NCI-H1105 treated with DMSO at 0.1 percent for 48 hours (cell line): Measurements from ENCODE around the gene SERPINE1.
"Not testable (repeated sequence)": the region's sequence is repeated elsewhere in the genome, so short reads cannot be mapped to it uniquely, and the experiment has no call there.

Experiments
- DNase-seq: peaks from one replicate; lab custom pipeline; 2025; lab: John Stamatoyannopoulos, UW

SERPINE1 gene

DNA sequence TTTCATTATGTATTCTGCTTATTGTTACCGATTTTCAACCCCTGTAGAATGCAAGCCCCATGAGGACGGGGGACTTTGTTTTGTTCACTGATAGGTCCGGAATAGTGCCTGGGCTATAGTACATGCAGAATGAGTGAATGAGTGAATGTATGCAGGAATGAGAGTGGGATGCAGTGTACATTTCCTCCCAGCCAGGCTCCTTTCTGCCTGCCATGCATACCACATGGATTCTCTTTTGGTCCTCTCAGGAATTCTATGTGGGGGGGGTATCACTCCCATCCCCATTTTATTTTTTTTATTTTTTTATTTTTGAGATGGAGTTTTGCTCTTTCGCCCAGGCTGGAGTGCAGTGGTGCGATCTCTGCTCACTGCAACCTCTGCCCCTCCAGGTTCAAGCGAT is 24.9 kb upstream of the SERPINE1 start:
- no peak for DNase-seq

GRCh38 chr7:101103701-101104100 is 23.2 kb upstream of the SERPINE1 start:
- DNase-seq = not testable (repeated sequence)

GRCh38 chr7:101104193-101104713 is 22.7 kb upstream of the SERPINE1 start:
- no peak for DNase-seq

DNA sequence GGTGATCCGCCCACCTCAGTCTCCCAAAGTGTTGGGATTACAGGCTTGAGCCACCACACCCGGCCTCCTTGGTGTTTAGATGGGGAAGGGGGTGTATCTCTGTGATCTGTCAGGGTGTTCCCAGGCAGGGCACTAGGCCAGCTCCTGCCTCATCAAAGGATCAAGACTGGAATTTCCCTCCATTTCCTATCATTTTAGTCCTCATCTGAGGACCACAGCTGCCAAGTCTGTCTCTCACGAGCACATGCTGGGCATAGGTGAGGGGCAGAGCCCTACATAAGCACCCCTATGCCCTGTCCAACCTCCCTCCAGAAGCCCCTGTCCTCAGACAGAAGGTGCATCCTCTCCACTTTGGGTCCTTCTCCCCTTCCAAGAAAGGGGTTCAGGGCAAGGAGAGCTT is 22.1 kb upstream of the SERPINE1 start:
- no peak for DNase-seq

- DNase-seq = not testable (repeated sequence)
Observed at GRCh38 chr7:101105248-101105647, 21.7 kb upstream of the SERPINE1 start.

DNA sequence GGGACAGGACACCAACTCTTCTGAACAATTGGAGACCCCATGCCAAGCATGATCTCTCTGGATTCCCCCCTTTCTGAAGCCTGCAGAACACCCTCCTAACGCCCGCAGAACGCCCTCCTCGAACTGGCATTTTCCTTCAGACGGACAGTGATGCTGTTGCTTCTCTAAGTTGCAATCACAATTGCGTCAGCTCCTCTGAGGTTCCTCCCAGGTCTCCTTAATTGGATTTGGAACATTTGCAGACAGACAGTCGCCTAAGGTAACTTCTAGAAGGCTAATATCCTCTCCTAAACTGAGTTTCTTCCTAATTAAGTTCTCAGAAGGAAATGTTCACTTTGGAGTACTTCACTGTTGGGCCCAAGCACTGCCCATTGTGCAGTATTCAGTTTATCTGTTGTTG is 20.5 kb upstream of the SERPINE1 start:
- DNase-seq = no peak

- DNase-seq = no peak
Observed at GRCh38 chr7:101108330-101108857, 18.5 kb upstream of the SERPINE1 start.

DNA sequence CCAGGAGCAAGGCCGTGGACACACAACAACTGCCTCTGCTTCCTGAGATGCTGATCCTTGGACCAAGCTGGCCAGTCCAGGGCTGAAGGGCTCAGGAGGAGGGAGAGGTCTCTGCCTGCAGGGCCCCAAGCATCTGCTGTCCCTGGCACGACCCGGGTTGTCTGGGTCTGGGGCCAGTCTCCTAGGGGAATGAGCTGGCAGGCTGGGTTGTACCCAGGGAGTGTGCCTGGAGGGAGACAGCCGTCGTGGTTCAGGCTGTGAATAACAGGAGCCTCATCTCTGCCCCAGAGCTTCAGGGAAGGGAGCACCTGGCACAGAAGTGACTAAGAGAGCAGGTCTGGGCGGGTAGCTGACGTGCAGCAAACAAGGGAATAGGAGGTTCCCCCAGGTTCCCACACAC is 17.9 kb upstream of the SERPINE1 start:
- DNase-seq = no peak

DNA sequence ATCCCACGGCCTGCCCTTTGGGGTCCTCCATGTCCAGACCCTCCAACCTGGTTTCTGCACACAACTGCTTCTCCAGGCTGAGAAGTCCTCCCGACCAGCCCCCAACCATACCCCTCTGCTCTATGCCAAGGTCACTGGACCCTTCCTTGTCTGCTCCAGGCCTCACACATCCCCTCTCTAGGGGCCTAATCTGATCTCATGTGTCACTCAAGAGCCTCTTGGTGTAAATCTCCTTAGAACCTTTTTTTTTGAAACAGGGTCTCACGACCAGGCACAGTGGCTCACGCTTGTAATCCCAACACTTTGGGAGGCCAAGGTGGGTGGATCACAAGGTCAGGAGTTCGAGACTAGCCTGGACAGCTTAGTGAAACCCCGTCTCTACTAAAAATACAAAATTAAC is 17.5 kb upstream of the SERPINE1 start:
- no peak for DNase-seq

DNA sequence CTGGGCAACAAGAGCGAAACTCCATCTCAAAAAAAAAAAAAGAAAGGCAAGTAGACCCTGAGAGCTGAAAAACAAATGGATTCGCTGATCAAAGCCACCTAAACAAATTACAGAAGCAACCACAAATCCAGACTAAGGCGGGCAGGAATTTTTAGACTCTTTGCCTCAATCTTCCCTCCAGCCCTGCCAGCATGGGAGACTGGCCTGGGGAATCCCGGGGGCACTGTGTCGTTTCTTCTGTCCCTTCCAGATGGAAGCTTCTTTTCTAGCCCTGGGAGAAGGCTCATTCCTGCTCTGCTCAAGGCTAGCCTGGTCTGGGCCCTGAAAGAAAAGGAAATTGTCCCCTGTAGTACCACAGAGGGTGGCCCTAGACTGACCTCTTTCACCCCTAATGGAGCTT is 15.6 kb upstream of the SERPINE1 start:
- DNase-seq = no peak

GRCh38 chr7:101112233-101112632 is 14.7 kb upstream of the SERPINE1 start:
- DNase-seq = no peak

- not testable (repeated sequence) for DNase-seq
Observed at GRCh38 chr7:101113140-101113539, 13.8 kb upstream of the SERPINE1 start.

- no peak for DNase-seq
Observed at GRCh38 chr7:101113836-101114235, 13.1 kb upstream of the SERPINE1 start.

- DNase-seq = no peak
Observed at GRCh38 chr7:101114492-101114891, 12.4 kb upstream of the SERPINE1 start.

GRCh38 chr7:101115215-101115614 is 11.7 kb upstream of the SERPINE1 start:
- DNase-seq = no peak

DNA sequence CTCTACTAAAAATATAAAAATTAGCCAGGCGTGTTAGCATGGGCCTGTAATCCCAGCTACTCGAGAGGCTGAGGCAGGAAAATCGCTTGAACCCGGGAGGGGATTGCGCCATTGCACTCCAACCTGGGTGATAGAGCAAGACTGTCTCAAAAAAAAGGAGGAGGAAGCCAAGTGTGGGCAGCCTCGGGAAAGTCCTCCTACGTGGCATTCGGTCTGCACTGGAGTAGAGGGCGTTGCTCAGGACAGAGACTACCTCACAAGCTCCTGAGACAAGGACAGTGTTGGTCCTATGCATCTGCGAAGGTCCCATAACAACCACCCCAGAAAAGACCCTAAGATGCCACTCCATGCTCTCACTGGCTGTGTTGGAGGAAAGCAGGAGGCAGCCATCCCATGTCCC is 10.0 kb upstream of the SERPINE1 start:
- no peak for DNase-seq

DNA sequence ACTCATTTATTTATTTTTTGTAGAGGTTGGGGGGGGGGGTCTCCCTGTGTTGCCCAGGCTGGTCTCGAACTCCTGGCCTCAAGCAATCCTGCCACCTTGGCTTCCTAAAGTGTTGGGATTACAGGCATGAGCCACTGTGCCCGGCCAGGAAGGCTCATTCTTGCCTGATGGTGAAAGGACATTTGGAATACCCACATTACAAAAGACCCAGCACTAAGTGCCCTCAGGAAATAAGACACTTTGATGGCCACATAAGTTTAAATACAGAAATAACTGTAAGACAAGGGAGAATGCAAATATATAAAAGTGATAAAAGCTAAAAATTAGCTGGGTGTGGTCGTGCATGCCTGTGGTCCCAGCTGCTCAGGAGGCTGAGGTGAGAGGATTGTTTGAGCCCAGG is 8.0 kb upstream of the SERPINE1 start:
- no peak for DNase-seq

DNA sequence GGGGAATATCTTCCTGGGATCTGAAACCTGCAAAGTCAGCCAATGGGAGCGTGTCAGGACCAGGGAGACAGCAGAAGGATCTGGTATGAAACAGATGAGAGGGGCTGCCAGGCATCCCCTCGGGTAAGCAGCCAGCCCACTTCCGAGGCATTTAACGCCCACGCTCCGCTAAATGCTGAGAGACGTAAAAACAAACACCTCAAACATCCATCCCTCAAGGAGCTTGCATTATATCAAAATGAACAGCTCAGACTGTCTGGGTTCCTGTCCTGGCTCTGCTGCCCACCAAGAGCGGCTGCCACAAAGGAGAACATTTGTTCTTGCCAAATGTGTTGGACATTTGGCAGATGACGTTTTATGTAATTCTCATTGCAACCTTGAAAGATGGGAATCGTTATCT is 7.0 kb upstream of the SERPINE1 start:
- DNase-seq = no peak

DNA sequence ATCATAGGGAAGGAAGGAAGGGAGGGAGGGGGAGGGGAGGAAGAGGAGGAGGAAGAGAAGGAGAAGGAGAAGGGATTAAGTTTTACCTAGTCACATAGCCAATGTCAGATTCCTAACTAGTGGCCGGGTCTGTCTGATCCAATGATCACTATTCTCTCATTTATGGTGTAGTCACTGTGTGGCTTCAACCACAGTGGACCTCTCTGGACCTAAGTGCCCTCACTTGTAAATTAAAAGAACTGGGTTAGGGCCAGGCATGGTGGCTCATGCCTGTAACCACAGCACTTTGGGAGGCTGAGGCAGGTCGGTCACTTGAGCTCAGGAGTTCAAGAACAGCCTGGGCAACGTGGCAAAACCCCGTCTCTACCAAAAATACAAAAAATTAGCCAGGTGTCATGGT is 6.6 kb upstream of the SERPINE1 start:
- no peak for DNase-seq

DNA sequence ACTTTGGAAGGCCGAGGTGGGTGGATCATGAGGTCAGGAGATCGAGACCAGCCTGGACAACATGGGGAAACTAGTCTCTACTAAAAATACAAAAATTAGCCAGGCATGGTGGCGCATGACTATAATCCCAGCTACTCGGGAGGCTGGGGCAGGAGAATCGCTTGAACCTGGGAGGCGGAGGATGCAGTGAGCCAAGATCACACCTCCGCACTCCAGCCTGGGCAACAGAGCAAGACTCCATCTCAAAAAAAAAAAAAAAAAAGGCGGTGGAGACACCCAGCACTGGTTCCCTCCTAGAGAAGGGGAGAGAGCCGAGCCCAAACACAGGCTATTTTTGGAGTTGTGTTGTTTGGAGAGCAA is 5.3 kb upstream of the SERPINE1 start:
- DNase-seq = not testable (repeated sequence)

DNA sequence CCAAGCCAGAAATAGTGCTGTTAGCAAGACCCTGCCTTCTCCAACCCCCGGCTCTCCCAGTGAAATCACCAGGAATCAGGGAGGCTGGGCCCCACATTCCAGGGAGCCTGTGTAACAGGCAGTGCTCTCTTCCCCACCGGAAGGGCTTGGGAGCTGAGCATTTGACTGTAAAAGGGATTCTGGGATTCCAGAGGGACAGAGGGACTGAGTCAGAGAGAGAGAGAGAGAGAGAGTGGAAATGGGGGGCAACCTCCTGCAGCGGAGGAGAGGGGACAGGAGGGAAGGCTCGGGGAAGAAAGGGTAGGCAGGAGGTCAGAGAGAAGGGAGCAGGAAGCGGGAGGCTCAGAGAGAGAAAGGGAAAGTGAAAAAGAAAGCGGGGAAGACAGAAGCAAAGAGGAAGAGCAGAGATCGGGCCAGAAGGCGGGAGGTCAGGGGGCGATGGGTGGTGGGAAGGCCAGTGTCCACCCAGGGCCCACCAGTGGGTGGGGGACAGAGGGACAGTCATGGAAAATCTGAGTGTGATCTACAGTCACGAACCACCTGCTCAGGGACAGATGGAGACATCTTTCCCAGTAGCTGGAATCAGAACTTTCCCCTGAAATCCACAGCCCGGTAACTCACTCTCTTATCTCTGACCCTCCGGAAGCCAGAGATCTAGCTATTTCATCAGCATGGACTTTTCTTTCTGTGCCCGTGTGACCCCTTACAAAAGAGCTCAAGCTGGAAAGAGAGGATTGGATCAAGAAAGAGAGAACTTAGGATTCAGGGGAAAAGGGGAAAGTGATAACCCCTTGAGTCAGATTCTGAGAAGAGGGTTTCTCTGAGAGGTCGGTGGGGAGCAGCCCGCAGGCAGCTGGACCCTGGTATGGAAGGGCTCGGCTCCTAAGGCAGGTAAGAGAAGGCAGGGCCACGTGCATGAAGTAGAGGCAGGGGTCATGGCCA is 4.6 kb upstream of the SERPINE1 start:
- DNase-seq = no peak

GRCh38 chr7:101122933-101123702 is 3.8 kb upstream of the SERPINE1 start:
- no peak for DNase-seq

- DNase-seq = no peak
Observed at GRCh38 chr7:101123703-101124068, 3.2 kb upstream of the SERPINE1 start.
